Hepatocyte (in vitro differentiated cells): ENCODE results near the gene ENOX1. TPM values are rescaled to one million over a fixed set of nuclear protein-coding genes. Genes with fewer than 3 reads are reported as not detected.
"Not testable (repeated sequence)": the region's sequence is repeated elsewhere in the genome, so short reads cannot be mapped to it uniquely, and the experiment has no call there.

Source experiments
- DNase-seq: peaks from one replicate; pipeline ENCODE4 v3.0.0-alpha.2; 2016; ENCODE audit warnings: low spot score
- H2AFZ ChIP-seq: fragments of 200-600 bp; sonication (generic); 2 replicates; pipeline ENCODE4 v1.6.0; 2016; ENCODE audit warnings: antibody characterized with exemption, mild to moderate bottlenecking
- H3K27ac ChIP-seq: fragments of 200-600 bp; sonication (generic); 2 replicates; pipeline ENCODE4 v1.5.1; 2016; ENCODE audit warnings: mild to moderate bottlenecking
- H3K27me3 ChIP-seq: fragments of 200-600 bp; sonication (generic); 2 replicates; pipeline ENCODE4 v1.6.1; 2016
- H3K36me3 ChIP-seq: fragments of 200-600 bp; sonication (generic); replicated peaks from 2 replicates; pipeline ENCODE4 v1.5.1; 2016; ENCODE audit warnings: low read depth; ENCODE audit not compliant: insufficient read depth
- H3K4me1 ChIP-seq: fragments of 200-600 bp; sonication (generic); 2 replicates; pipeline ENCODE4 v1.5.1; 2016; ENCODE audit warnings: mild to moderate bottlenecking, moderate library complexity; ENCODE audit not compliant: insufficient read depth
- H3K4me2 ChIP-seq: fragments of 200-600 bp; sonication (generic); 2 replicates; pipeline ENCODE4 v1.6.0; 2016
- H3K4me3 ChIP-seq: fragments of 200-600 bp; sonication (generic); 2 replicates; pipeline ENCODE4 v1.5.1; 2016; ENCODE audit warnings: mild to moderate bottlenecking
- H3K79me2 ChIP-seq: fragments of 200-600 bp; sonication (generic); 2 replicates; pipeline ENCODE4 v1.6.0; 2017; ENCODE audit warnings: mild to moderate bottlenecking
- H3K9me2 ChIP-seq: fragments of 200-600 bp; sonication (generic); replicated peaks from 2 replicates; pipeline ENCODE4 v1.6.0; 2017; ENCODE audit warnings: mild to moderate bottlenecking; ENCODE audit not compliant: insufficient read depth
- H3K9me3 ChIP-seq: fragments of 200-600 bp; sonication (generic); 2 replicates; pipeline ENCODE4 v1.5.1; 2016; ENCODE audit warnings: low read depth, mild to moderate bottlenecking
- H4K20me1 ChIP-seq: fragments of 200-600 bp; sonication (generic); 2 replicates; pipeline ENCODE4 v1.6.0; 2016; ENCODE audit warnings: mild to moderate bottlenecking; ENCODE audit not compliant: insufficient read depth, poor library complexity, severe bottlenecking
- EZH2 ChIP-seq: fragments of 200-600 bp; sonication (generic); IDR thresholded peaks from 2 replicates; pipeline ENCODE4 v1.6.1; 2016; ENCODE audit warnings: antibody characterized with exemption, mild to moderate bottlenecking, borderline replicate concordance
- EZH2phosphoT487 ChIP-seq: fragments of 200-600 bp; sonication (generic); IDR thresholded peaks from one replicate; pipeline ENCODE4 v1.6.1; 2018; ENCODE audit warnings: antibody characterized with exemption, mild to moderate bottlenecking, low read depth, moderate library complexity; ENCODE audit not compliant: unreplicated experiment, severe bottlenecking
- WGBS: methylation state at CpG from one replicate; pipeline ENCODE4 v1.1.6; 2016; ENCODE audit warnings: low lambda C conversion rate; ENCODE audit errors: missing lambda C conversion rate; 5-methylcytosine and 5-hydroxymethylcytosine counted together
- polyA plus RNA-seq: library from polyadenylated mRNA; unstranded; fragments of >200 nt; fragmentation: Nextera tagmentation; extraction: Ambion mirVana; gene quantifications from 2 replicates; pipeline ENCODE4 v1.2.1, GENCODE V29; 2016
- total RNA-seq: library from RNA; depleted of rRNA; stranded (reverse); fragments of >200 nt; gene quantifications from 2 replicates; pipeline ENCODE4 v1.2.3, GENCODE V29; 2014
- TF ChIP-seq, protein P1 (sequence below): fragments of 200-600 bp; sonication (generic); IDR thresholded peaks from 2 replicates; pipeline ENCODE4 v1.5.1; 2016; ENCODE audit warnings: antibody characterized with exemption, mild to moderate bottlenecking; ENCODE audit not compliant: poor library complexity

The ENOX1 gene
- total and polyA plus RNA-seq, 2 experiments from 2014 or later = 2.4 to 4.0 TPM

DNA sequence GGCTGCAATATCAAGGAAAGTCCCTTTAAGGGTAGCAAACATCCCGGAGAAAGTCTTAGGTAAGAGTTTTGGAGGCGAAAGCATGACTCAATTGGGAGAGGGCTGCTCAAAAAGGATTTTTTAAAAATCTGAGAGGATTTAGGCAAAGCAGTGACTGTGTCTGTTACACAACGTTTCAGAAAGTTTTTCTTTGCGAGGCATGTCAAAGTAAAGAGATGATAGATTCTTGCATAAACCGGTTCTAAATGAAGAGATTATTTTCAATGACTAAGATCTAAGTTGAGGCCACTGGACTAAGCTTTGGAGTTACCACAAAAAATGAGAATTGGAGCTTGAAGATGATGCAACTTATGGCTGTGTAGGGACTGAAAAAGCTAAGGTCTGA lies 43.7 kb upstream of the ENOX1 start:
- no peaks in the 10 kb centered on the region for H3K9me3 ChIP-seq
- no peak for TF ChIP-seq EZH2
- TF ChIP-seq, protein P1, sequence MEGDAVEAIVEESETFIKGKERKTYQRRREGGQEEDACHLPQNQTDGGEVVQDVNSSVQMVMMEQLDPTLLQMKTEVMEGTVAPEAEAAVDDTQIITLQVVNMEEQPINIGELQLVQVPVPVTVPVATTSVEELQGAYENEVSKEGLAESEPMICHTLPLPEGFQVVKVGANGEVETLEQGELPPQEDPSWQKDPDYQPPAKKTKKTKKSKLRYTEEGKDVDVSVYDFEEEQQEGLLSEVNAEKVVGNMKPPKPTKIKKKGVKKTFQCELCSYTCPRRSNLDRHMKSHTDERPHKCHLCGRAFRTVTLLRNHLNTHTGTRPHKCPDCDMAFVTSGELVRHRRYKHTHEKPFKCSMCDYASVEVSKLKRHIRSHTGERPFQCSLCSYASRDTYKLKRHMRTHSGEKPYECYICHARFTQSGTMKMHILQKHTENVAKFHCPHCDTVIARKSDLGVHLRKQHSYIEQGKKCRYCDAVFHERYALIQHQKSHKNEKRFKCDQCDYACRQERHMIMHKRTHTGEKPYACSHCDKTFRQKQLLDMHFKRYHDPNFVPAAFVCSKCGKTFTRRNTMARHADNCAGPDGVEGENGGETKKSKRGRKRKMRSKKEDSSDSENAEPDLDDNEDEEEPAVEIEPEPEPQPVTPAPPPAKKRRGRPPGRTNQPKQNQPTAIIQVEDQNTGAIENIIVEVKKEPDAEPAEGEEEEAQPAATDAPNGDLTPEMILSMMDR = no peak
- TF ChIP-seq EZH2phosphoT487 = no peak
- no peaks in the 10 kb centered on the region for H3K27me3 ChIP-seq
- H4K20me1 ChIP-seq = no peaks in the 10 kb centered on the region
- H3K79me2 ChIP-seq = no peaks in the 10 kb centered on the region
- DNase-seq = peak; percentile 25
- no peak overlapping the region for H3K4me3 ChIP-seq
- no peak overlapping the region for H2AFZ ChIP-seq
- no peak overlapping the region for H3K4me2 ChIP-seq
- no peak overlapping the region for H3K27ac ChIP-seq
- no peaks in the 10 kb centered on the region for H3K36me3 ChIP-seq
- 65% methylated on average over 5 of the region's 5 CpGs for WGBS
- no peaks in the 10 kb centered on the region for H3K9me2 ChIP-seq
- no peaks in the 10 kb centered on the region for H3K4me1 ChIP-seq

DNA sequence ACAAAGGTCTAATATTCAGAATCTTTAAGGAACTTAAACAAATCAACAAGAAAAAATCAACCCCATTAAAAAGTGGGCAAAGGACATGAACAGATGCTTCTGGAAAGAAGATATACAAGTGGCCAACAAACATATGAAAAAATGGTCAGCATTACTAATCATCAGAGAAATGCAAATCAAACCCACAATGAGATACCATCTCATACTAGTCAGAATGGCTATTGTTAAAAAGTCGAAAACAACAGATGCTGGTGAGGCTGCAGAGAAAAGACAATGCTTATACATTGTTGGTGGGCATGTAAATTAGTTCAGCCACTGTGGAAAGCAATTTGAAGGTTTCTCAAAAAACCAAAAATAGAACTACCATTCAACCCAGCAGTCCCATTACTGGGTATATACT lies 37.9 kb upstream of the ENOX1 start:
- WGBS = 100% methylated on average over 1 of the region's 1 CpG
- H3K4me3 ChIP-seq, H3K4me1 ChIP-seq, H3K27me3 ChIP-seq, DNase-seq, H2AFZ ChIP-seq, H3K9me3 ChIP-seq, H3K9me2 ChIP-seq, H3K36me3 ChIP-seq, H4K20me1 ChIP-seq, H3K27ac ChIP-seq, H3K4me2 ChIP-seq, H3K79me2 ChIP-seq: not testable (repeated sequence)

DNA sequence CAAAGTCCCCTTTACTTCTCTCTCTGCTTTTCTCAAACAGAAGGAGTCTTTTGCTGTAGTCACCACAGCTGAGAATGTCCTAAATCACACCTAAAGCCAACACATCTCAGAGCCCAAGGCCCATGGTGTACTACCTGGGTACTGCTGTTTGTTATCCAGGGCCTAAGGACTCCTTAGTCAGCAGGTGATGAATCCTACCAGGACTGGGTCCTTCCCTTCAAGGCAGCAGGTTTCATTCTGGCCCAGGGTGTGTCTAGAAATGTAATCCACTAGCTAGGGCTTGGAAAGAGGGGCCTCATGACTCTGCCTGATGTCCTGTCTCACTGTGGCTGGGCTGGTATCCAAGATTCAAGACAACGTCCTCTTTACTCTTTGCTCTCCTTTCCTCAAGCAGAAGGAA lies 36.2 kb upstream of the ENOX1 start:
- H3K27me3 ChIP-seq = no peaks in the 10 kb centered on the region
- no peaks in the 10 kb centered on the region for H3K4me1 ChIP-seq
- DNase-seq = no peak
- no peak overlapping the region for H3K27ac ChIP-seq
- no peaks in the 10 kb centered on the region for H3K9me3 ChIP-seq
- no peak for TF ChIP-seq EZH2
- TF ChIP-seq EZH2phosphoT487 = no peak
- TF ChIP-seq, protein P1 = no peak
- no peaks in the 10 kb centered on the region for H3K36me3 ChIP-seq
- H3K9me2 ChIP-seq = no peaks in the 10 kb centered on the region
- no peak overlapping the region for H3K4me3 ChIP-seq
- no peak overlapping the region for H3K4me2 ChIP-seq
- 80% methylated on average over 1 of the region's 1 CpG for WGBS
- H4K20me1 ChIP-seq = no peaks in the 10 kb centered on the region
- H2AFZ ChIP-seq = no peak overlapping the region
- H3K79me2 ChIP-seq = no peaks in the 10 kb centered on the region

DNA sequence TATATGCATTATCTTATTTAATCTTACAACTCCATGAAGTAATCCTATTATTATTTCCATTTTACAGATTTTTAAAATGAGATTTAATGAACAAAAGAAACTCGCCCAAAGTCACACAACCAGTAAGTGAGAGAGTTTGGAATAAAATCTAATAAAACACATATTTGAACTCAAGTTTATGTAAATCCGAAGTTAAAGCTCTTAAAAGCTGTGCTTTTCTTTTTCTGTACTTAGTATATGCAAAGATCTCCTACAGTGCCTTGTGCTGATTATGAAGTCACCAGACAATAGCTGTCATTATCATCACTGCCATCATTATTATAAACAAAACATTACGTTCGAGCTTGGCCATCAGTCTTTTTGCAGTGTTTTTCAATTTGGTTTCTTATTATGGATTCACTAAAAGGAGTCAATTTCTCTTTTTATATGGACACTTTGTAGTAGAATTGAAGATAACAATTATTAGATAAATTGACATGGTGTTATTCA lies 29.7 kb upstream of the ENOX1 start:
- Histone ChIP-seq H3K4me2 (no peak overlapping the region), H2AFZ (no peak overlapping the region), H3K4me3 (no peak overlapping the region), H3K9me3 (no peaks in the 10 kb centered on the region), H3K27ac (no peak overlapping the region), H3K4me1 (no peaks in the 10 kb centered on the region), H3K79me2 (no peaks in the 10 kb centered on the region), H3K36me3 (no peaks in the 10 kb centered on the region), H3K27me3 (no peaks in the 10 kb centered on the region), H4K20me1 (no peaks in the 10 kb centered on the region), H3K9me2 (no peaks in the 10 kb centered on the region)
- TF ChIP-seq, protein P1 = no peak
- TF ChIP-seq EZH2phosphoT487 = no peak
- no peak for TF ChIP-seq EZH2
- 57% methylated on average over 4 of the region's 4 CpGs for WGBS
- no peak for DNase-seq
